Omental fat pad (tissue), 4 donors: ENCODE results near the gene TRIM38. TPM values are rescaled to one million over a fixed set of nuclear protein-coding genes. Genes with fewer than 3 reads are reported as not detected.

Experiments used
- ATAC-seq: fragments of 150-250 bp; one replicate; pipeline ENCODE4 v1.9.1; 2016; ENCODE audit warnings: mild to moderate bottlenecking, moderate library complexity; ENCODE audit not compliant: low FRiP score
- DNase-seq: peaks from one replicate; pipeline ENCODE4 v3.0.0-alpha.2; 2019; ENCODE audit warnings: low spot score
- CTCF ChIP-seq, 3 donors: fragments of 450-650 bp; IDR thresholded peaks; one replicate each; pipeline ENCODE4 v1.5.1; 2016 to 2017; ENCODE audit warnings: antibody characterized with exemption in 3 of 3, mild to moderate bottlenecking in 3 of 3, moderate library complexity in 2 of 3
- total RNA-seq, 4 donors: library from RNA; depleted of rRNA; stranded (reverse); fragments of >200 nt; gene quantifications; one replicate each; pipeline ENCODE4 v1.1.0, GENCODE V29; 2016

The TRIM38 gene
- total RNA-seq, 4 donors from 2014 or later = 7.8 to 21.6 (median 11.7) TPM

DNA sequence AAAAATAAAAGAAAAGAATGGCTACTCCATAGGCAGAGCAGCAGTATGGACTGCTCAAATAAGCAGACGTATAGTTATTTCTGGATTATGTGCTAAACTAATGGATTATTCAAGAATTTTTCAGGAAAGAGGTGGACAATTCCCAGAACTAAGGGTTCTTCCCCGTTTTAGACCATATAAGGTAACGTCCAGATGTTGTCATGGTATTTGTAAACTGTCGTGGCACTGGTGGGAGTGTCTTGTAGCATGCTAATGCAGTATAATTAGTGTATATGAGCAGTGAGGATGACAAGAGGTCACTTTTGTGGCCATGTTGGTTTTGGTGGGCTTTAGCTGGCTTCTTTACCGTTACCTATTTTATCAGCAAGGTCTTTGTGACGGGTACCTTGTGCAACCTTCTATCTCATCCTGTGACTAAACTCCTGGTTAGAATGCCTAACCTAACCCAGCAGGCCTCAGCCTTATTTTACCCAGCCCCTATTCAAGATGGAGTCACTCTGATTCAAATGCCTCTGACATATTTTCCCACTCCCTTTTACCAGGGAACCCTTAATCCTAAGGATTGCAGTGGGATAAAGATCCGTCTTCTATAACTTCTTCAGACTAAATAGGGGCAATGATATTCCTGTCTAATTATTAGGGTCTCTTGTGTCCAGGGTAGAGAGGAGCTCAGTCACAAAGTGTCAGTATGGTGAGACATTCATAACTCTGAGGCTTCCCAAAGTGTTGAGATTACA is 11.1 kb upstream of the TRIM38 start:
- ATAC-seq (no peak), DNase-seq (no peak)
- TF ChIP-seq CTCF (IDR thresholded peaks at IDR 0.05) = no peak

DNA sequence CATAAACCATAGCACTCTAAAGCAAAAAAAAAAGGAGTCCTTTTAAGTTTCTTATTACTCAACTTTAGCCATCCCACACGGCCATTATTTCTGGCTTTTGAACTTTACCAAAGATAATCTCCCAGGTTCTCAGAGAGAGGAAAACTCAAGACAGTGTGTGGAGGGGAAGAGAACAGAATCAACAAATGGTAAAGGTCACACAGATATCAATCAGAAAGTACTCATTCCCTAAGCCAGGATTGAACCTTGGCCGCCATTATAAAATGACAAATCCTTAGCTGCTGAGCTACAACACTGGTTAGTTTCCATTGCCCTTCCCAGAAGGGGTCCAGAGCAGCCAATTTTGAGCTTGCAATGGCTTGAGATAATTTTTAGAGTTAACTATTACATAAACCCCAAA is 10.1 kb upstream of the TRIM38 start:
- ATAC-seq (no peak), DNase-seq (no peak)
- TF ChIP-seq CTCF (IDR thresholded peaks at IDR 0.05) = no peak

DNA sequence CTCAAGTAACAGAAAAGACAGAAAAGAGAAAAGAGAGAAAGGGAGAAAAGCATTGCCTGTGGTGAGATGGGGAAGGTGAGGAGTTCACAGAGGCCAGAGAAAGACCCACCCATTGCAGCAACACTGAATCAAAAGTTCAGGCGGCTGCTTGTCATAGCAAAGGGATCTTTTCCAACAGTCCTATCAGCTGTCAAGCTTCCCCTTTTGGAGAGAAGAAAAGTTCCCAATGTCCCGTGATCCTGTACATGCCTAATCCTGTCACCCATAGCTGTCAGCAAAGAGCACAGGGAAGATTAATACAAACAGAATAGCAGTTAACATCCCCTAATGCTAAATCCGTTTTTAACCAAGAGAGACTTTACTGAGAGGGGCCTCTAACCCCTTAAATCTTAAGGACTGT is 8.9 kb upstream of the TRIM38 start:
- no peak for TF ChIP-seq CTCF (IDR thresholded peaks at IDR 0.05)
- ATAC-seq = no peak
- no peak for DNase-seq

- ATAC-seq = no peak
- TF ChIP-seq CTCF (IDR thresholded peaks at IDR 0.05) = no peak
- DNase-seq = no peak
Measured at GRCh38 chr6:25954756-25955155, 7.8 kb upstream of the TRIM38 start.

DNA sequence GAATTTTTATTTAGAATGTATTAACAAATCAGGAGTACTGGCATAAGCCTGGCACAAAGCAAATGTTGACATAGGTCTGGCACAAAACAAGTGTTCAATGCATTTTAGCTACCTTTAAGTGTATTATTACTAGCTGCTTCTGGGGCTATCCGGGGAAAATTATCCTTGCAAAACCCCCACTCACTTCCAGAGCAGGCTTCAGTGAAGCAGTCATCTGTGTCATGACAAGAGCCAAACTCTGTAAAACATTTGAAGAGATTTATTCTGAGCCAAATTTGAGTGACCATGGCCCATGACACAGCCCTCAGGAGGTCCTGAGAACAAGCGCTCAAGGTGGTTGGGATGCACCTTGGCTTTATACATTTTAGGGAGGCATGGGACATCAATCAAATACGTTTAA is 6.4 kb upstream of the TRIM38 start:
- no peak for TF ChIP-seq CTCF (IDR thresholded peaks at IDR 0.05)

DNA sequence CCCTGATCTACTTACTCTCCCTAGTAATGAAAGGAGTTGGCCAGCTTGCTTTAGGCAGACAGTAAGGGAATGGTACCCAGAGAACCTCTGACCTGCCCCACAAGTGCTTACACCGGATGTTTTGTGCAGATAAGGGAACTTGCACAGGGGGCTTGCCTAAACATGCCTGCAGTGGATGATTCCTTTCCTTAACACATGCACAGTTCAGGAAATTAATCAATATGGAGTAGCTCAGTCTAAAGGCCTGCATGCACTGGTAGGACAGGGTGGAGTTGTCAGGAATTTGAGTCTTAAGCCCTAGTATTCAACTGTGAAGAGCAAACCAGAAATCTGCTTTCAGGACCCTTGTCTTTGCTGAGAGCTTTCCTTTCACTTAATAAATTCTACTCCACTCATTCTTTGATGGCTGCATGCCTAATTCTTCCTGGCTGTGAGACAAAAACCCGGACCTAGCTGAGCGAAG is 3.9 kb upstream of the TRIM38 start:
- no peak for TF ChIP-seq CTCF (IDR thresholded peaks at IDR 0.05)
- ATAC-seq = no peak
- DNase-seq = no peak

More for the DNA sequence above, 6.4 kb upstream of the TRIM38 start:
- DNase-seq = no peak
- ATAC-seq = no peak

GRCh38 chr6:25959890-25960536 is 2.6 kb upstream of the TRIM38 start:
- DNase-seq (no peak), ATAC-seq (no peak)
- TF ChIP-seq CTCF (IDR thresholded peaks at IDR 0.05) = no peak
